Measurements from ENCODE around the gene FKBP1C.

Gene FKBP1C

DNA sequence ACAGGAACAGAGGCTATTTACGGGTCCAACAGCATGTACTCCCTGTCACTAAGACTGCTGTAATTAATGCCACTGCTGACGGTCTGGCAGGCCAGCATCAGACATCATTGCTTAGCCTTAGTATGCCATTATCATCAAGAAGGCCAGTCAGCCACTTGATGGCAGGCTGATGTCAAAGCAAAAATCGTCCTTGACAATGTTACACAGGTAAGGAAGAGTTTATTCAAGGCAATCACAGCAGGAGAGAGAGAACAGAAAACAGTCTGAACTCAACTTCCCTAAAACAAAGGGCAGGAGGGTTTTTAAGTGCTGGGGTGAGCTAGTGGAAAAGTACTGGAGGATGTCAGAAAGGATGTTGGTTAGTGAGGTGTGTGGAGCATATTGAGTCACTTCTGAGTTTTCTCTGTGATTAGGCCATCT is 25.1 kb downstream of the FKBP1C start:
- DNase-seq (ENCODE audit: low read depth, low spot score) = no peak
- no peak overlapping the region for H3K4me3 ChIP-seq (ENCODE audit: low read depth, low read length)
- TF ChIP-seq, protein P1, sequence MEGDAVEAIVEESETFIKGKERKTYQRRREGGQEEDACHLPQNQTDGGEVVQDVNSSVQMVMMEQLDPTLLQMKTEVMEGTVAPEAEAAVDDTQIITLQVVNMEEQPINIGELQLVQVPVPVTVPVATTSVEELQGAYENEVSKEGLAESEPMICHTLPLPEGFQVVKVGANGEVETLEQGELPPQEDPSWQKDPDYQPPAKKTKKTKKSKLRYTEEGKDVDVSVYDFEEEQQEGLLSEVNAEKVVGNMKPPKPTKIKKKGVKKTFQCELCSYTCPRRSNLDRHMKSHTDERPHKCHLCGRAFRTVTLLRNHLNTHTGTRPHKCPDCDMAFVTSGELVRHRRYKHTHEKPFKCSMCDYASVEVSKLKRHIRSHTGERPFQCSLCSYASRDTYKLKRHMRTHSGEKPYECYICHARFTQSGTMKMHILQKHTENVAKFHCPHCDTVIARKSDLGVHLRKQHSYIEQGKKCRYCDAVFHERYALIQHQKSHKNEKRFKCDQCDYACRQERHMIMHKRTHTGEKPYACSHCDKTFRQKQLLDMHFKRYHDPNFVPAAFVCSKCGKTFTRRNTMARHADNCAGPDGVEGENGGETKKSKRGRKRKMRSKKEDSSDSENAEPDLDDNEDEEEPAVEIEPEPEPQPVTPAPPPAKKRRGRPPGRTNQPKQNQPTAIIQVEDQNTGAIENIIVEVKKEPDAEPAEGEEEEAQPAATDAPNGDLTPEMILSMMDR (IDR thresholded peaks at IDR 0.05; ENCODE audit: low read depth, low read length) = no peak
- in situ Hi-C loops (cut with HindIII; ENCODE audit: low sequenced_read_pairs) = no loop called here

DNA sequence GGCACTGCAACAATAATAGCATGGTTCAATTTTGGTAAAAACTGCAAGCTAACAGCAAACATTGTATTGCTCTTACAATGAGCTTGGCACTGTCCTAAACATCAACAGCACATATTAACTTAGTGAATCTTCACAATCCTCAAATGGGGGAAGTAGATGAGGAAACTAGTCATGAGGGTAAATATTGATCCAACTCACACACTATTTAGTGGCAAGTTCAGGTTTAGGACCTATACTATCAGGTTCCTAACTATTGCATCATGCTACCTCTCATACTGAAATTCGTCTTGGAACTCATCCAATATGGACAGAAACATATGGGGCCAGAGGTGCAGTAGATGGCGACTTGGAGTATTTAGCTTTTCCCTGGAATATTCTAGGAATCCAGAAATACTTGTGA is 34.2 kb downstream of the FKBP1C start:
- TF ChIP-seq, protein P1 (IDR thresholded peaks at IDR 0.05; ENCODE audit: low read depth, low read length) = no peak
- H3K4me3 ChIP-seq (ENCODE audit: low read depth, low read length) = no peak overlapping the region
- DNase-seq (ENCODE audit: low read depth, low spot score) = no peak
- in situ Hi-C loops (cut with HindIII; ENCODE audit: low sequenced_read_pairs) = no loop called here

DNA sequence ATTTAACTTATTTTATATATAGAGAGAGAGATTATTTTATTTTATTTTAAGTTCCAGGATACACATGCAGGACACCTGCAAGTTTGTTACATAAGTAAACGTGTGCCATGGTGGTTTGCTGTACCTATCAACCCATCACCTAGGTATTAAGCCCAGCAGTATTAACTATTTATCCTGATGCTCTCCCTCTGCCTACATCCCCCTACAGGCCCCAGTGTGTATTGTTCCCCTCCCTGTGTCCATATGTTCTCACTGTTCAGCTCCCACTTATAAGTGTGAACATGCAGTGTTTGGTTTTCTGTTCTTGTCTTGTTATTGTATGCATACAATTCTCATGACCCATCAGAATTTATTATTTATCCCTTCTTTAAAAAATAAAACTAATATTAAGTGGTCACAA is 34.6 kb downstream of the FKBP1C start:
- no peak for DNase-seq (ENCODE audit: low read depth, low spot score)
- TF ChIP-seq, protein P1 (IDR thresholded peaks at IDR 0.05; ENCODE audit: low read depth, low read length) = no peak
- no peak overlapping the region for H3K4me3 ChIP-seq (ENCODE audit: low read depth, low read length)
- in situ Hi-C loops (cut with HindIII; ENCODE audit: low sequenced_read_pairs) = no loop called here

DNA sequence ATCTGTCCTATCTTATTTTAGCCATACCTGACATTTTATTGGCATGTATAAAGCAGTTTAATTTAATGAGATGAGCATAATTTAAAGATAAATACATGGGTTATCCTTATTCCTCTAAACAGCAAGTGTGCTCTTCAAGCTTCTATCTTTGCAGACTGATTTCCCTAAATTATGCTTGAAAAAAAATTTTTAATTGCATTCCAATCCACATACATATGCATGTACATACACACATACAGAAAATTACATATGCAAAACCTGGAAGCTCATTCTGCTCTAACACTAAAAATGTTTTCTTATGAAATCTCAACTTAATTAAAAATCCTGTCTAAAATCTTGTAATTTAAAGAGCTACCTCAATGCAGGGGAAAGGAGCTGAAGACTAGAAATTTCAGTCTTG is 35.3 kb downstream of the FKBP1C start:
- in situ Hi-C loops (cut with HindIII; ENCODE audit: low sequenced_read_pairs) = no loop called here
- no peak overlapping the region for H3K4me3 ChIP-seq (ENCODE audit: low read depth, low read length)
- TF ChIP-seq, protein P1 (IDR thresholded peaks at IDR 0.05; ENCODE audit: low read depth, low read length) = no peak
- DNase-seq (ENCODE audit: low read depth, low spot score) = no peak

DNA sequence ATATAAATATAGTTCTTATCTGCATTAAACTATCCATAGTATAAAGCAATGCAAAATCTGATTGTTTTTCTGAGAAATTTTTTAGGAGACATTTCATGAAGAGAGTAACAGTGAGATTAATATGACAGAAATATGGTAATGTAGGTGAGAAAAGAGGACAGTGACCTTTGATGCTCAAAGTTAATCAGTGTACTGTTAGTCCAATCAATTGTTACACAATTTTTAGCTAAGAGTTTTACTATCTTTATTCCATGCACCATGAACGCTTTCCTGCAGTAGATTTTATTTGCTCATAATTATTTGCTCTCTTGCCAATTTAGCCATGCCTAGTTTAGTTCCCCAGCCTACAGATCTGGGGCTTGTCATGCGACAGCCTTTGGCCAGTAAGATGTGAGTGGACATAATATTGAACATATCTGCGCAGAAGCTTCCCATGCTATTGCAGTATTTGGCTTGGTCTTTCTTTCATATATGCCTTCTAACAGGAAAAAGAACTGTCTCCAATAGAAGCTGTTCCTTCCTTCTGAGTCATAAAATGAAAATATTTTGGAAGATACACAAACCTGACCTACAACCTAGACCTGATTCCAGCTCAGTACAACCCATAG is 38.7 kb downstream of the FKBP1C start:
- no peak for DNase-seq (ENCODE audit: low read depth, low spot score)
- no peak overlapping the region for H3K4me3 ChIP-seq (ENCODE audit: low read depth, low read length)
- in situ Hi-C loops (cut with HindIII; ENCODE audit: low sequenced_read_pairs) = no loop called here
- TF ChIP-seq, protein P1 (IDR thresholded peaks at IDR 0.05; ENCODE audit: low read depth, low read length) = no peak

DNA sequence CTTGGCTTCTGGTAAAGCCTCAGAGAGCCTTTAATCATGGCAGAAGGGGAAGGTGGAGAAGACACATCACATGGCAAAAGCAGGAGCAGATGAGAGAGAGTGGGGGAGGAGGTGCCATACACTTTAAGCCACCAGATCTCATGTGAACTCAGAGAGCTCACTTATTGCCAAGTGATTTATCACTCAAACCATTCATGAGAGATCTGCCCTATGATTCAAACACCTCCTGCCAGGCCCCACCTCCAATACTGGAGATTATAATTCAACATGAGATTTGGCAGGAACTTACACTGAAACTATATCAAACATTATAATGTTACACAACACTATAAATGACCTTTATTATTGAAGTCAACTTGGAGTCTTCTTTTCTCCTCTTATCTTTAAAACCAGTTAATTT is 47.9 kb downstream of the FKBP1C start:
- in situ Hi-C loops (cut with HindIII; ENCODE audit: low sequenced_read_pairs) = no loop called here
- DNase-seq (ENCODE audit: low read depth, low spot score) = no peak
- no peak overlapping the region for H3K4me3 ChIP-seq (ENCODE audit: low read depth, low read length)
- TF ChIP-seq, protein P1 (IDR thresholded peaks at IDR 0.05; ENCODE audit: low read depth, low read length) = no peak
